OCI-LY3 (cell line): ENCODE data around the gene AMACR.

ENCODE experiments used
- H2AFZ ChIP-seq: fragments of 200-600, 300-600 bp; shearing (Covaris generic); 2 replicates; pipeline ENCODE4 v1.6.0; 2014; ENCODE audit warnings: antibody characterized with exemption, low read depth, low read length
- H3K27ac ChIP-seq: fragments of 200-600, 300-600 bp; sonication (generic); 2 replicates; pipeline ENCODE4 v1.5.1; 2014; ENCODE audit warnings: mild to moderate bottlenecking, low read length, moderate library complexity, mixed read lengths
- H3K27me3 ChIP-seq: fragments of 200-600, 300-600 bp; sonication (generic); 2 replicates; pipeline ENCODE4 v1.6.1; 2014; ENCODE audit warnings: low read depth, low read length, mixed read lengths
- H3K36me3 ChIP-seq: fragments of 200-600, 300-600 bp; sonication (generic); replicated peaks from 2 replicates; pipeline ENCODE3; 2014; ENCODE audit warnings: low read depth, low read length, mixed read lengths
- H3K4me1 ChIP-seq: fragments of 300-600, 200-600 bp; sonication (generic); 2 replicates; pipeline ENCODE4 v1.6.1; 2014; ENCODE audit warnings: low read length, mixed read lengths
- H3K4me2 ChIP-seq: fragments of 200-600, 300-600 bp; sonication (generic); 2 replicates; pipeline ENCODE4 v1.6.1; 2014; ENCODE audit warnings: low read length, mixed read lengths
- H3K4me3 ChIP-seq: fragments of 300-600, 200-600 bp; sonication (generic); 2 replicates; pipeline ENCODE4 v1.5.1; 2014; ENCODE audit warnings: antibody characterized with exemption, mild to moderate bottlenecking, low read length, moderate library complexity
- H3K79me2 ChIP-seq: fragments of 300-600, 200-600 bp; shearing (Covaris generic); 2 replicates; pipeline ENCODE4 v1.6.1; 2014; ENCODE audit warnings: mild to moderate bottlenecking, low read length, mixed read lengths
- H3K9ac ChIP-seq: fragments of 300-600, 200-600 bp; shearing (Covaris generic); 2 replicates; pipeline ENCODE4 v1.6.0; 2014; ENCODE audit warnings: mild to moderate bottlenecking, low read length, moderate library complexity
- H3K9me3 ChIP-seq: fragments of 200-600, 300-600 bp; shearing (Covaris generic); 2 replicates; pipeline ENCODE4 v1.6.1; 2014; ENCODE audit warnings: low read length, mixed read lengths; ENCODE audit not compliant: insufficient read depth
- H4K20me1 ChIP-seq: fragments of 200-600, 300-600 bp; sonication (generic); 2 replicates; pipeline ENCODE4 v1.6.1; 2016; ENCODE audit warnings: low read length, mixed read lengths; ENCODE audit not compliant: insufficient read depth
- CTCF ChIP-seq: fragments of 200-600, 300-600 bp; sonication (generic); IDR thresholded peaks from 2 replicates; pipeline ENCODE4 v1.5.1; 2014; ENCODE audit warnings: antibody characterized with exemption, low read length, low read depth
- EZH2phosphoT487 ChIP-seq: fragments of 200-600 bp; shearing (Covaris generic); IDR thresholded peaks from 2 replicates; pipeline ENCODE4 v1.6.1; 2018; ENCODE audit warnings: antibody characterized with exemption, mixed run types, low read depth

Gene AMACR

GRCh38 chr5:33969572-33970452 lies 38.0 kb downstream of the AMACR start:
- no peaks in the 10 kb centered on the region for H4K20me1 ChIP-seq
- TF ChIP-seq CTCF = peak; percentile 81
- no peak for TF ChIP-seq EZH2phosphoT487
- 0 out of 2 replicates have a peak overlapping the region, but pooled peaks have one; percentile 24 for H3K4me2 ChIP-seq
- no peaks in the 10 kb centered on the region for H3K27me3 ChIP-seq
- H3K9ac ChIP-seq = no peak overlapping the region
- H3K27ac ChIP-seq = no peak overlapping the region
- peak overlapping the region; percentile 63; the same call in 1 of the 2 replicates for H2AFZ ChIP-seq
- H3K4me1 ChIP-seq = peaks cover 14% of the 10 kb centered on the region
- H3K36me3 ChIP-seq = no peaks in the 10 kb centered on the region
- H3K9me3 ChIP-seq = no peaks in the 10 kb centered on the region
- H3K4me3 ChIP-seq = no peak overlapping the region
- H3K79me2 ChIP-seq = no peaks in the 10 kb centered on the region

DNA sequence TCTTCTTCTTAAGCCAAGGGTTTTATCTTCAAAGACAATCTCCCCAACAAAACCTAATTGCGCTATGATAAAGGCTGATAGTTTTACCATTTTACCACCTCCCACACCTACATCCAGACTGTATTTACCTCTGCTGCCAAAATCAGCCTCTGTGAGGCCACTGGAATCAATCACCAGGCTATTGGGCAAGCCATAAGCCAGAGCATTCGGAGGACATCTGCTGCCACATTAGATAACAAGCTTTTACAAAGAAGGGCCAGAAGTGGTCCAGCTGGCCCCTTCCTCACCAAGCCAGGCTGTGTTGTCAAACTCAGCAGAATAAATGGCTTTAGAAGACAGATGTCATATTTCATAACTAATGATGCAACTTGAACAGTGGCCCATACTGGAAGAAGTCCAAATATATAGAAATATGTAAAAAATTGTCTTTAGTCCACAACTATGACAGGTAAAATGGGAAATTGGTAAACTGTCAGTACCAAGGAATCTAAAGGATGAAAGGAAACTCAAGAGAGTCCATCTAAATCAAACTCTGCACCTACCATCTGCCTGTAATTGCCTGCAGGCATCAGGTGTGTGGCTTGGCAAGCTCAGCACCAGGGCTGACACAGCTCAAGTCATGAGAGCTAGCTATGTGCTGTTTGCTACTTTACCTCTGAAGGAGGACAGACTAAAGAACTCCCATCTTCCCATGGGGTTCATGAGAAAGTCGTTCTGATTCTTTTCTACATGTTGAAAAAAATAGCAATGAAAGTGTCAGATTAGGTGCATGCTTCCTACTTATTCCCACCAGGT lies 39.4 kb downstream of the AMACR start:
- Histone ChIP-seq H2AFZ (no peak overlapping the region), H3K27me3 (no peaks in the 10 kb centered on the region), H3K79me2 (no peaks in the 10 kb centered on the region), H3K9ac (no peak overlapping the region), H3K4me3 (no peak overlapping the region), H3K4me1 (peaks cover 21% of the 10 kb centered on the region), H3K36me3 (no peaks in the 10 kb centered on the region), H4K20me1 (no peaks in the 10 kb centered on the region), H3K4me2 (no peak overlapping the region), H3K27ac (no peak overlapping the region), H3K9me3 (no peaks in the 10 kb centered on the region)
- no peak for TF ChIP-seq CTCF
- no peak for TF ChIP-seq EZH2phosphoT487

- no peaks in the 10 kb centered on the region for H3K9me3 ChIP-seq
- H3K4me2 ChIP-seq = no peak overlapping the region
- TF ChIP-seq CTCF (no peak), EZH2phosphoT487 (no peak)
- H3K79me2 ChIP-seq = no peaks in the 10 kb centered on the region
- H3K27ac ChIP-seq = no peak overlapping the region
- no peaks in the 10 kb centered on the region for H3K27me3 ChIP-seq
- no peak overlapping the region for H3K4me3 ChIP-seq
- H2AFZ ChIP-seq = no peak overlapping the region
- no peaks in the 10 kb centered on the region for H4K20me1 ChIP-seq
- no peak overlapping the region for H3K9ac ChIP-seq
- peaks cover 15% of the 10 kb centered on the region for H3K4me1 ChIP-seq
- no peaks in the 10 kb centered on the region for H3K36me3 ChIP-seq
These were observed 41.0 kb downstream of the AMACR start for GRCh38 chr5:33966805-33967204.

GRCh38 chr5:33964132-33964700 lies 43.6 kb downstream of the AMACR start:
- Histone ChIP-seq H4K20me1 (no peaks in the 10 kb centered on the region), H3K4me1 (peaks cover 12% of the 10 kb centered on the region), H3K79me2 (no peaks in the 10 kb centered on the region), H3K4me2 (peak overlapping the region; percentile 5; the same call in 1 of the 2 replicates), H3K36me3 (no peaks in the 10 kb centered on the region), H3K27me3 (no peaks in the 10 kb centered on the region), H2AFZ (no peak overlapping the region; the same call in 1 of the 2 replicates), H3K4me3 (no peak overlapping the region), H3K9me3 (no peaks in the 10 kb centered on the region), H3K9ac (no peak overlapping the region), H3K27ac (no peak overlapping the region)
- TF ChIP-seq EZH2phosphoT487 (no peak), CTCF (no peak)
